Glomerular endothelial cell (primary cell): ENCODE data around the gene CRB2. TPM values are rescaled to one million over a fixed set of nuclear protein-coding genes. Genes with fewer than 3 reads are reported as not detected.
"Not testable (repeated sequence)": the region's sequence is repeated elsewhere in the genome, so short reads cannot be mapped to it uniquely, and the experiment has no call there.

Experiments used
- DNase-seq: peaks from one replicate; pipeline ENCODE4 v3.0.0-alpha.2; 2011; ENCODE audit warnings: low read depth, low spot score; ENCODE audit errors: extremely low read depth
- total RNA-seq: library from RNA; depleted of rRNA; stranded (reverse); fragments of >200 nt; gene quantifications from 2 replicates; pipeline ENCODE4 v1.2.3, GENCODE V29; 2015

The CRB2 gene
- total RNA-seq, 1 donor from 2014 or later: 0.06 TPM

GRCh38 chr9:123398938-123399337 lies 42.9 kb downstream of the CRB2 start:
- not testable (repeated sequence) for DNase-seq

GRCh38 chr9:123399803-123400378 lies 43.9 kb downstream of the CRB2 start:
- DNase-seq: no peak

GRCh38 chr9:123400926-123401503 lies 45.0 kb downstream of the CRB2 start:
- no peak for DNase-seq

GRCh38 chr9:123401879-123402513 lies 46.0 kb downstream of the CRB2 start:
- peak; percentile 10 for DNase-seq

GRCh38 chr9:123402981-123403509 lies 47.0 kb downstream of the CRB2 start:
- no peak for DNase-seq

- DNase-seq: no peak
Measured at GRCh38 chr9:123406016-123406415, 50.0 kb downstream of the CRB2 start.

- no peak for DNase-seq
Measured at GRCh38 chr9:123406691-123407216, 50.8 kb downstream of the CRB2 start.

GRCh38 chr9:123407217-123407851 lies 51.3 kb downstream of the CRB2 start:
- DNase-seq: no peak

GRCh38 chr9:123408313-123409262 lies 52.6 kb downstream of the CRB2 start:
- no peak for DNase-seq

- no peak for DNase-seq
Measured at GRCh38 chr9:123410281-123410910, 54.4 kb downstream of the CRB2 start.

- no peak for DNase-seq
Measured at GRCh38 chr9:123411191-123411590, 55.2 kb downstream of the CRB2 start.

GRCh38 chr9:123411636-123412035 lies 55.6 kb downstream of the CRB2 start:
- DNase-seq: no peak

- DNase-seq: no peak
Measured at GRCh38 chr9:123412171-123412820, 56.3 kb downstream of the CRB2 start.

- no peak for DNase-seq
Measured at GRCh38 chr9:123414204-123414603, 58.2 kb downstream of the CRB2 start.

GRCh38 chr9:123414936-123415930 lies 59.2 kb downstream of the CRB2 start:
- no peak for DNase-seq

GRCh38 chr9:123416176-123416575 lies 60.2 kb downstream of the CRB2 start:
- DNase-seq: no peak

GRCh38 chr9:123417289-123418051 lies 61.5 kb downstream of the CRB2 start:
- DNase-seq: no peak
